ENCODE data around the gene LPA. TPM values are rescaled to one million over a fixed set of nuclear protein-coding genes. Genes with fewer than 3 reads are reported as not detected.

LPA gene
- total and polyA plus RNA-seq, 9 donors: 0.01 to 1.4 (median 0.43) TPM

DNA sequence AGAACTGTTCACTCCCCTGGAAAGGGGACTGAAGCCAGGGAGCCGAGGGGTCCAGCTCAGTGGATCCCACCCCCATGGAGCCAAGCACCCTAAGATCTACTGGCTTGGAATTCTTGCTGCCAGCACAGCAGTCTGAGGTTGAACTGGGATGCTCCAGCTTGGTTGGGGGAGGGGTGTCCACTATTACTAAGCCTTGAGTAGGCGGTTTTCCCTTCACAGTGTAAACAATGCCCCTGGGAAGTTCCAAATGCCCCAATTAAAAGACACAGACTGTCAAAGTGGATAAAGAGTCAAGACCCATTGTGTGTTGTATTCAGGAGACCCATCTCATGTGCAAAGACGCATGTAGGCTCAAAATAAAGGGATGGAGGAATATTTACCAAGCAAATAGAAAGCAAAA lies 150.2 kb downstream of the LPA start:
- Histone ChIP-seq H3K36me3 (no peaks in the 10 kb centered on the region), H3K4me3 (no peak overlapping the region), H3K27me3 (no peaks in the 10 kb centered on the region), H3K4me1 (ENCODE audit: insufficient read depth) (no peaks in the 10 kb centered on the region), H3K9me3 (no peaks in the 10 kb centered on the region), H3K27ac (no peak overlapping the region)
- TF ChIP-seq, protein P1, sequence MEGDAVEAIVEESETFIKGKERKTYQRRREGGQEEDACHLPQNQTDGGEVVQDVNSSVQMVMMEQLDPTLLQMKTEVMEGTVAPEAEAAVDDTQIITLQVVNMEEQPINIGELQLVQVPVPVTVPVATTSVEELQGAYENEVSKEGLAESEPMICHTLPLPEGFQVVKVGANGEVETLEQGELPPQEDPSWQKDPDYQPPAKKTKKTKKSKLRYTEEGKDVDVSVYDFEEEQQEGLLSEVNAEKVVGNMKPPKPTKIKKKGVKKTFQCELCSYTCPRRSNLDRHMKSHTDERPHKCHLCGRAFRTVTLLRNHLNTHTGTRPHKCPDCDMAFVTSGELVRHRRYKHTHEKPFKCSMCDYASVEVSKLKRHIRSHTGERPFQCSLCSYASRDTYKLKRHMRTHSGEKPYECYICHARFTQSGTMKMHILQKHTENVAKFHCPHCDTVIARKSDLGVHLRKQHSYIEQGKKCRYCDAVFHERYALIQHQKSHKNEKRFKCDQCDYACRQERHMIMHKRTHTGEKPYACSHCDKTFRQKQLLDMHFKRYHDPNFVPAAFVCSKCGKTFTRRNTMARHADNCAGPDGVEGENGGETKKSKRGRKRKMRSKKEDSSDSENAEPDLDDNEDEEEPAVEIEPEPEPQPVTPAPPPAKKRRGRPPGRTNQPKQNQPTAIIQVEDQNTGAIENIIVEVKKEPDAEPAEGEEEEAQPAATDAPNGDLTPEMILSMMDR (IDR thresholded peaks at IDR 0.05): no peak
- no peak for TF ChIP-seq POLR2A (IDR thresholded peaks at IDR 0.05)
- no peak for TF ChIP-seq EP300 (IDR thresholded peaks at IDR 0.05)
- DNase-seq: no peak
- WGBS, 3 donors: 69 to 75% (median 71%) methylated on average over 3 of the region's 3 CpGs
- intact Hi-C loops (cut with DNase I): loop anchor here in 1 of 4 donors (10.0 kb wide), 1 partner anchor 861 kb away; no protein-coding TSS in a partner anchor

DNA sequence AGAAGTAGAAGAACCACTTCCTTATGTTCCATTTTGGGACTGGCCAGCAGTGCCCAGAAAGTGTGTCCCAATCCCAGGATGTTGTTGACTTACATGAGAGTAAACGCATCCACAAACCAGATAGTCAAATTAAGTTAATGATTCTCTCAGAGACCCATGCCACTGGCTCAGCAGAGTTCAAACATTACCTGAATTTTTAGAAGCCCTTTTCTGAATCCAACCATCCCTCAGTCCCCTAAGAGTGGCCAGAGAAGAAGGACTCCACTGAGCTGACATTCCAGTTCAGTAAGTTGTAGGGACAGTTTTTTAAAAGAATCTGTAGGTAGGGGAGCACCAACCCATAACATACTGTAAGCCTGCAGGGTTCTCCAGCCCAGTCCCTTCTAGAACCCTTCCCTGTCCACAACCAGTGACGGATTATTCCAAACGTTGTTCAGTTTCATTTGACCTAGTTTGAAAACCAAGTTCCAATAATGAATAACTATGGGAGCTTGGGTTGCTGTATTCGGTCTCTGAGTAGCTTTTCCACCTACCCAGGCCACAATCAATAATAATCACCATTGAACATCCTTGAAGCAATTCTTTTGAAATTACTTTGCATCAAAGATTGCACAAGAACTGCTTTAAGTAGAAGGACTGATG lies 153.0 kb downstream of the LPA start:
- intact Hi-C loops (cut with DNase I): loop anchor here in 1 of 4 donors (10.0 kb wide), 1 partner anchor 864 kb away; no protein-coding TSS in a partner anchor
- WGBS, 3 donors: 82 to 89% (median 88%) methylated on average over 4 of the region's 4 CpGs
- DNase-seq: no peak
- Histone ChIP-seq H3K27ac (no peak overlapping the region), H3K27me3 (no peaks in the 10 kb centered on the region), H3K4me3 (no peak overlapping the region), H3K4me1 (ENCODE audit: insufficient read depth) (no peaks in the 10 kb centered on the region), H3K36me3 (no peaks in the 10 kb centered on the region), H3K9me3 (no peaks in the 10 kb centered on the region)
- no peak for TF ChIP-seq EP300 (IDR thresholded peaks at IDR 0.05)

DNA sequence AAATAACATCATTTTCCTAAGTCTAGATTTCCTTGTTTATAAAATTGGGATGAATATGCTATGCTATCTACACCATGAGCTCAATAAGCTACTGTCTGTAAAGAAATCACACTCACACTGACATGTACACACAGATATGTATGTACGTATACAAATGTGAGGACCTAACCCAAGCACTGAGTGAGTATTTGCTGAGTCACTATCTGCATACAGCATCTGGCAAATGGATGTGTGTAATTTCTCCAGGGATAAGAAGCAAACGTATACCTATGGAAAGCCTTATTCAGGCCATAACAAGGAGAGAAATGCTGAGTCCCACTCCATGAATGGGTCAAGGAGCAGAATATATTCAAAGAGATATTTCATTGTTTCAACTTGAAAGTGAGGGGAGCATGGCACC lies 153.9 kb downstream of the LPA start:
- Histone ChIP-seq H3K27me3 (no peaks in the 10 kb centered on the region), H3K9me3 (no peaks in the 10 kb centered on the region), H3K4me1 (ENCODE audit: insufficient read depth) (no peaks in the 10 kb centered on the region), H3K27ac (no peak overlapping the region), H3K36me3 (no peaks in the 10 kb centered on the region), H3K4me3 (no peak overlapping the region)
- intact Hi-C loops (cut with DNase I): loop anchor here in 1 of 4 donors (10.0 kb wide), 1 partner anchor 865 kb away; no protein-coding TSS in a partner anchor
- DNase-seq: no peak
- TF ChIP-seq EP300 (IDR thresholded peaks at IDR 0.05) (no peak), POLR2A (IDR thresholded peaks at IDR 0.05) (no peak)
- TF ChIP-seq, protein P1 (IDR thresholded peaks at IDR 0.05): no peak
- 74 to 83% (median 78%) methylated on average over 2 of the region's 2 CpGs for WGBS, 3 donors

DNA sequence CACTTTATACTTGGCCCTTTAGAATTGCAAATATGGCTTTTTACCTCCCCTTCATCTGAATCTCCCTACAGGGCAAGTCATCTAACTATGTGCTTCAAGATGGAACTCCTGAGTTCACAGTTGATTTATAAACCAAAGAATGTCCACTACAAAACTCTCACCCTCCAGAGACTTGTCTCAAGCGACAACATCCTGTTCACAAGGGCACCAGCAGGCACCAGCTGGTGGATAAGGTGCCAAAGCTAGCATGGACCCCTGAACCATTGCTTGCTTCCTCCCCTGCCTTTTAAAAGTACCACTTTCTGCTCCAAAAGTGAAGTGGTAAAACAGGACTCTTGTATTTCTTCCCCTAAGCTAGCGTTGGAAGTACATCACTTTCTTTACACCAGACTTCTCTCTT lies 154.5 kb downstream of the LPA start:
- intact Hi-C loops (cut with DNase I): loop anchor here in 1 of 4 donors (10.0 kb wide), 1 partner anchor 865 kb away; no protein-coding TSS in a partner anchor
- 56 to 85% (median 61%) methylated on average over 2 of the region's 2 CpGs for WGBS, 3 donors

More for the DNA sequence above, 154.5 kb downstream of the LPA start:
- Histone ChIP-seq H3K27me3 (no peaks in the 10 kb centered on the region), H3K4me3 (no peak overlapping the region), H3K9me3 (no peaks in the 10 kb centered on the region), H3K36me3 (no peaks in the 10 kb centered on the region), H3K4me1 (ENCODE audit: insufficient read depth) (no peaks in the 10 kb centered on the region), H3K27ac (no peak overlapping the region)
- DNase-seq: no peak
- no peak for TF ChIP-seq EP300 (IDR thresholded peaks at IDR 0.05)
- no peak for TF ChIP-seq POLR2A (IDR thresholded peaks at IDR 0.05)
- TF ChIP-seq, protein P1 (IDR thresholded peaks at IDR 0.05): no peak

Data from ovary (tissue), 9 donors.